ENCODE measurements around the gene TK2. TPM values are rescaled to one million over a fixed set of nuclear protein-coding genes. Genes with fewer than 3 reads are reported as not detected.
A peak's percentile ranks its signal among the peaks of the same experiment; 100 is the strongest.

TK2 gene
- total and polyA plus RNA-seq, 2 donors (not counting 1 experiment from before 2014, with no cell fraction given) = 34.8 to 73.7 TPM

- H3K36me3 ChIP-seq (ENCODE audit: control insufficient read depth, insufficient read depth, low read length) = no peaks in the 10 kb centered on the region
- H2AFZ ChIP-seq (ENCODE audit: low read length) = no peak overlapping the region
- no peaks in the 10 kb centered on the region for H3K9me3 ChIP-seq (ENCODE audit: control insufficient read depth, insufficient read depth, low read depth, low read length)
- TF ChIP-seq CTCF (conservative IDR thresholded peaks at IDR 0.05 in 1 of 2, IDR thresholded peaks at IDR 0.05 in 1 of 2; ENCODE audit: low read depth in 1 of 2, low read length in 2 of 2) (no peak), EZH2 (IDR thresholded peaks at IDR 0.05; ENCODE audit: low read length, missing control alignments) (no peak)
- no peak overlapping the region for H3K9ac ChIP-seq (ENCODE audit: insufficient read depth, low read length)
- H3K4me3 ChIP-seq (replicated peaks in 1 of 4; ENCODE audit: control extremely low read depth in 1 of 4, insufficient read depth in 1 of 4, low read depth in 3 of 4, low read length in 4 of 4) = no peak overlapping the region
- H3K79me2 ChIP-seq (ENCODE audit: control insufficient read depth, insufficient read depth, low read length) = no peaks in the 10 kb centered on the region
- no peak overlapping the region for H3K4me2 ChIP-seq (ENCODE audit: extremely low read depth, insufficient read depth, low read length)
- no peaks in the 10 kb centered on the region for H4K20me1 ChIP-seq (ENCODE audit: control insufficient read depth, extremely low read depth, insufficient read depth, low read length)
- no peak overlapping the region for H3K27ac ChIP-seq (ENCODE audit: insufficient read depth, low read length)
- H3K4me1 ChIP-seq (ENCODE audit: control insufficient read depth, extremely low read depth, insufficient read depth, low read length) = peaks cover 6% of the 10 kb centered on the region
- H3K27me3 ChIP-seq (ENCODE audit: control insufficient read depth, insufficient read depth, low read length) = no peaks in the 10 kb centered on the region
- DNase-seq (ENCODE audit: low read depth in 2 of 2) = peak in 1 of 2 donors; percentile 36
These were observed 62.2 kb downstream of the TK2 start for GRCh38 chr16:66487580-66488275.

- H3K9ac ChIP-seq (ENCODE audit: insufficient read depth, low read length) = no peak overlapping the region
- no peaks in the 10 kb centered on the region for H3K9me3 ChIP-seq (ENCODE audit: control insufficient read depth, insufficient read depth, low read depth, low read length)
- no peak overlapping the region for H2AFZ ChIP-seq (ENCODE audit: low read length)
- H3K27ac ChIP-seq (ENCODE audit: insufficient read depth, low read length) = no peak overlapping the region
- H3K27me3 ChIP-seq (ENCODE audit: control insufficient read depth, insufficient read depth, low read length) = peaks cover 1% of the 10 kb centered on the region
- no peak overlapping the region for H3K4me3 ChIP-seq (replicated peaks in 1 of 4; ENCODE audit: control extremely low read depth in 1 of 4, insufficient read depth in 1 of 4, low read depth in 3 of 4, low read length in 4 of 4)
- DNase-seq (ENCODE audit: low read depth in 2 of 2) = peak; percentile 85 to 95
- H3K4me1 ChIP-seq (ENCODE audit: control insufficient read depth, extremely low read depth, insufficient read depth, low read length) = peaks cover 6% of the 10 kb centered on the region
- no peaks in the 10 kb centered on the region for H3K79me2 ChIP-seq (ENCODE audit: control insufficient read depth, insufficient read depth, low read length)
- no peaks in the 10 kb centered on the region for H4K20me1 ChIP-seq (ENCODE audit: control insufficient read depth, extremely low read depth, insufficient read depth, low read length)
- H3K4me2 ChIP-seq (ENCODE audit: extremely low read depth, insufficient read depth, low read length) = no peak overlapping the region
- no peaks in the 10 kb centered on the region for H3K36me3 ChIP-seq (ENCODE audit: control insufficient read depth, insufficient read depth, low read length)
- TF ChIP-seq EZH2 (IDR thresholded peaks at IDR 0.05; ENCODE audit: low read length, missing control alignments) (no peak), CTCF (conservative IDR thresholded peaks at IDR 0.05 in 1 of 2, IDR thresholded peaks at IDR 0.05 in 1 of 2; ENCODE audit: low read depth in 1 of 2, low read length in 2 of 2) (no peak)
These were observed 62.9 kb downstream of the TK2 start for GRCh38 chr16:66486773-66487579.

- no peaks in the 10 kb centered on the region for H3K36me3 ChIP-seq (ENCODE audit: control insufficient read depth, insufficient read depth, low read length)
- H3K27me3 ChIP-seq (ENCODE audit: control insufficient read depth, insufficient read depth, low read length) = peaks cover 2% of the 10 kb centered on the region
- no peak overlapping the region for H3K27ac ChIP-seq (ENCODE audit: insufficient read depth, low read length)
- no peaks in the 10 kb centered on the region for H3K9me3 ChIP-seq (ENCODE audit: control insufficient read depth, insufficient read depth, low read depth, low read length)
- DNase-seq (ENCODE audit: low read depth in 2 of 2) = no peak
- H3K4me1 ChIP-seq (ENCODE audit: control insufficient read depth, extremely low read depth, insufficient read depth, low read length) = peaks cover 6% of the 10 kb centered on the region
- no peak overlapping the region for H3K4me2 ChIP-seq (ENCODE audit: extremely low read depth, insufficient read depth, low read length)
- H3K79me2 ChIP-seq (ENCODE audit: control insufficient read depth, insufficient read depth, low read length) = no peaks in the 10 kb centered on the region
- no peaks in the 10 kb centered on the region for H4K20me1 ChIP-seq (ENCODE audit: control insufficient read depth, extremely low read depth, insufficient read depth, low read length)
- H3K4me3 ChIP-seq (replicated peaks in 1 of 4; ENCODE audit: control extremely low read depth in 1 of 4, insufficient read depth in 1 of 4, low read depth in 3 of 4, low read length in 4 of 4) = no peak overlapping the region
- TF ChIP-seq CTCF (conservative IDR thresholded peaks at IDR 0.05 in 1 of 2, IDR thresholded peaks at IDR 0.05 in 1 of 2; ENCODE audit: low read depth in 1 of 2, low read length in 2 of 2) (no peak), EZH2 (IDR thresholded peaks at IDR 0.05; ENCODE audit: low read length, missing control alignments) (no peak)
- H2AFZ ChIP-seq (ENCODE audit: low read length) = no peak overlapping the region
- H3K9ac ChIP-seq (ENCODE audit: insufficient read depth, low read length) = no peak overlapping the region
These were observed 63.6 kb downstream of the TK2 start for GRCh38 chr16:66486199-66486772.

Measured in fibroblast of lung (primary cell).